CMK (cell line): ENCODE measurements around the gene C5orf22.
"Not testable (repeated sequence)": the region's sequence is repeated elsewhere in the genome, so short reads cannot be mapped to it uniquely, and the experiment has no call there.

Experiments used
- DNase-seq: peaks from one replicate; pipeline ENCODE4 v3.0.0-alpha.2; 2010; ENCODE audit warnings: low read depth

Gene C5orf22

DNA sequence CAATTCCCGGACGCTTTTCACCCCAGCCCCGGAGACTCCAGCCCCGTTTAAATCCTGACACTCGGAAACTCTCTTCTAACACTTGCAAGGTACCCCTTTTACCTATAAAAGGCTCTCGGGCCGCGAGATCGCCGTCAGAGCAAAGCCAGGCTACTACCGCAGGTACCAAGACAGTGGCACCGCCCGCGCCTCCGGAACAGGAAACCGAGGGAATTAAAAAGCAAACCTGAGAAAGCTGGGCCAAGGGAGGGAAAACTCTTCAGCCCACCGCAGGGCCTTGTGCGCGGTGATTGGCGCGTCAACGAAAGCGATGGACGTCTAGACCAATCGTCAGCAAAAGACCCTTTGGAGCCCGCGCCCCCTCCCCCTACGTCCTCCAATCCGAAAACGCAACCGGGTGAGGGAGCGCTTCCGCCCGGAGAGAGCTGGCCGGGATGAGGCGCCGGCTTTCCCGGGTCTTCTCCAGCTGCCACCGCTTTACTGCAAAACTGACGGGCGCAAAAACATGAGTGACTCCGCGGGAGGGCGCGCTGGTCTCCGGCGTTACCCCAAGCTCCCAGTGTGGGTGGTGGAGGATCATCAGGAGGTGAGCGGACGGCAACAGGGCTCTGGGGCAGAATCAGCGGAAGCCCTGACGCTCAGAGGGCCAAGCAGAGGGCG is at the start of gene C5orf22, which contains the start of gene DROSHA:
TSS of gene C5orf22 (plus strand) at position 414 of the 660 bp plus-strand sequence. CDS start at position 506, 92 bp downstream.
TSS of gene DROSHA (minus strand) at position 206 of the 660 bp plus-strand sequence. CDS start 3,034 bp downstream, outside the sequence.
- peak; percentile 88 for DNase-seq

DNA sequence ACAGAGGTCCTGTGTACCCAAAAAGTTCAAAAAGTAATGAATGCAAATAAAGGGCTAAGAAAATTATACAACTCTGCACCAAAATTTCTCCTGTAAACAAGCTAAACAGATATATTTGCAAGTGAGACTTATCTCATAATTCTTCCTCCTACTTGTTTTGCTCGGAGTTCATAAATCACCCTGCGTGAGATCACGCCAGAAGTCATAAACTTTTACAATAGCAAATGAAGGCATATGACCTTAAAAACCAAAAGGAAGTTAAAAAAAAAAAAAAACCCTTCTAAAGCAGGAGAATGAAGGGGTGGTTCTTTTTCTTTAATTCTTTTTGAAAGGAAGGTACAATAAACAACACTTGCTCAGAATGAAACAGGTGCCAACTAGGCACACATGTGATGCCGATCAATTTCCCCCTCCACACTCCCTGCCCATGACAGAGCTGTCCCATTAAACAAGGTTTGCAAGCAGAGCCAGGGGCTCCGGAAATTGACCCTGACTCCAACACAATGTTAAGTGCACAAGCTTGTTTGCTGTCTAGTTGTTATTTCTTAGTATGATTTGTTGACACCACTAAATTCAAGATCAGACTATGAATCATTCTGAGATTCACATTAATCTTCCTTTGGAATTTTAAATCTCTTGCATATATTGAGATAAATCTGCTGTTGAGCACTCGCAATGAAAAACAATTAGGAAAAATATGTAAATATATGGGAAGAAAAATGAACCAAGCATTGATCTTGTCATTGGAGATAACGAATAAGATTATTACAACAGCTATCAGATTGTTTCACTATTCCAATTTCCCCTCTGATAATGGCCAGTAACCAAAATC is 46.5 kb upstream of the C5orf22 start:
- no peak for DNase-seq

DNA sequence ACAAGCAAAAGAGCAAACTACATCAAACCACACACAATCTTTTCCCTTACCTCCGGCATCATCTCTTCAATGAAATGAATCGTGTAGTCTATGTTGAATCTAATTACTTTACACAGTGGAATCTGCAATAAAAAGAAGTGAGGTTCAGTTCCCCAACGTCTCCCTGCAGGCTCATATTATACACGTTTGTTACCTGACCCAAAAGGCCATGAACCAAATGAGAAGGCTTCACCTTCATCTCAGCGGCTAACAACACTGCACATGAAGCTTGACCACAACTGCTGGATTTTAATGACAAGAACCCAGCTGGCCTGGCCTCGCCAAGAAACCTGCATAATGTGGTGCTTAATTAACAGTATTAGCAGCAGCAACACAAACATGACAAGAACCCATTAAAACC is 45.7 kb upstream of the C5orf22 start:
- DNase-seq: no peak

DNA sequence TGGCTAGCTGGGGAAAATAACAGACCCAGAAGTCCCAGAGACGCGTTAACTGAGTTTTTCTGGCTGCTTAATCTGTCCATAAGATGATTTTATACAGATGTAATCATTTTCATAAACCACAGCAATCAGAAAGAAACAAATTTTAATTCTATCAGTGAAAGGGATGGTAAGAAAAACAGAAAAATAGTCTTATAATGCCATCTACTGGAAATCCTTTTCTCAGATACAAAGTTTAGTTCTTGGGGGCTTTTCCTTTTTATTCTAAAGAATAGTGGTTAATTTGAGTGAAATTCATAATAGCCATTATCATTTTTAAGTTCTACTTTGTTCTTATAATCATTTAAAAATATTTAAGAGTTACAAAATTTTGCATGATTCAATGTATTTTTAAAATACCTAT is 44.6 kb upstream of the C5orf22 start:
- DNase-seq: no peak

DNA sequence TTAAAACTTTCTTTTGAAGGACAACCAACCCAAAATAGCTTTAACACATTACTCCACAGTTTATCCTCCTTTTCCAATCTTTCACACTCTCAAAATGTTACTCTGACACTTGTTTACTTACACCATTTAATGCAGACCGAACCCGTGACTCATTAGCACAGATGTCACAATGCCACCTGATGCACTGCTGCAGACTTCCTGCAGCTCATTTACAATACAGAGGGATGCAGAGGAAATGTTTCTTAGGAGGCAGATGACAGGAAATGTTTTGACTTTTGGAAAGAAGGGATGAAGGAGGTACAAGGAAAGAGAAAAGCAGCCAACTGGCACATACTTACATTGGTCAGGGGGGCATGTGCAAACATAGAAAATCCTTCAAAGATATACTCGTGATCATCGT is 39.2 kb upstream of the C5orf22 start:
- no peak for DNase-seq

DNA sequence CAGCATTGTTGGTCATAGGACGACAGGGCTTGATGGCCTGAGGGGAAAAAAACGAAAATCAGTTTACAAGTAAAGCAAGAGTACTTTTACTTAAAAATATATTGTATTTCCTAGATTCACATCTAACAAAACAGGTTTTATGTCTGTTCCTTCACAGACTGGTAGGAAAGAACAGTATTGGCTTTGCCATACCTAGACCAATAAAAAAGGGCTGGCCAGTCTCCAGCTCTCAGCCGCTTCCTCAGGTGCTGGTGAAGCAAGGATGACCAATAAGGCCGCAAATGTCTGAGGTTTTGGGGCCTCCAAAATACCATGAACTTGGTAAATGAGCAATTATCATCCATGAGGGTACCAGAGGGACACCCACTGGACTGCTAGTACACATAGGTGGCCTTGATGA is 36.8 kb upstream of the C5orf22 start:
- DNase-seq: no peak

DNA sequence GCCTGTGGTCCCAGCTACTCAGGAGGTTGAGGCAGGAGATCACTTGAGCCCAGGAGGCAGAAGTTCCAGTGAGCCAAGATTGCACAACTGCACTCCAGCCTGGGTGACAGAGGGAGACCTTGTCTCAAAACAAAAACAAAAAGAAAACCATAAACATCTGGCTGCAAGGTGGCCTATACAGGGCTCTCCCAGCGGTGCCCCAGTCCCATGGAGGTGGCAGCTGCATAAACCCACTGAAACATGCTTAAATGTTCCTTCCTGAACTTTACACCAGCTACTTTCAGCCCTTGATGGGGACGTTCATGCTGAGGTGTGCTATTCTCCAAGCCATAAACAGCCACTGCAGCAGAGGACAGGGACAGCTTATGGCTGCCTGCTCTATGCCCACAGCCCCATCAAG is 35.8 kb upstream of the C5orf22 start:
- no peak for DNase-seq

DNA sequence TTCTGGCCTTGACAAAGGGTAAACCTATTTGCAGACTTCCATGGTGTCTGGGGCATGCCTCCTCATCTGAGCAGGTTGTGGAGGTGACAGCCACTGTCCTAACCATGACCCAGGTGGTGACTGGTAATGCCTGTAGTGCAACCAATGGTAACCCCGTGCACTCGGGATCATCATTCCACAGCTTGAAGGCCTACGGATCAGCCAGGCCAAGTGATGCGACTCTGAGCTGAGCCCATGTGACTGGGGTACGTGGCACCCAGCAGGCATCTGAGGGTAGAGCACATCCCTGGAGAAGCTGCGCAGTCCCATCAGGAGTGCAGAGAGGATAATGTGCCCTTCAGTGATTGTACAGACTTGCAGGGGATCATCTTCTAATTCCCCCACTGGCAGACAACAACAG is 35.2 kb upstream of the C5orf22 start:
- DNase-seq: no peak

DNA sequence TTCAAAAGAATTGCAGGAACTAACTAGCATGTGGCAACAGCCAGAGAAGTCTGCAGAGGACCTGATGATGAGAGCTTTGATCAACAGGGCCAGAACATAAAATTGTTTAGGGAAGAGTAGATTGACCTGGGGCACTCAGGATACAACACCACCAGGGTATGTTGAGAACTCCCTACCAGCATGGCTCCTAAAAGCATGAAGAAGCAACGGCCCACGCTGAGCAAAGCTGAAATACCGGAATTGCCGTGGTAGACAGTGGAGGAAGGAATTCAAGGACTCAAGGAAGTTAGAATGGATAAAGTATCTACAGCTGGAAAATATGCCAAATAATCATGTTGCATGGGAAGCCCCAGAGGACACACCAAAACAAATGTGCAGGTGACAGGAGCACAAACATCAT is 31.8 kb upstream of the C5orf22 start:
- no peak for DNase-seq

DNA sequence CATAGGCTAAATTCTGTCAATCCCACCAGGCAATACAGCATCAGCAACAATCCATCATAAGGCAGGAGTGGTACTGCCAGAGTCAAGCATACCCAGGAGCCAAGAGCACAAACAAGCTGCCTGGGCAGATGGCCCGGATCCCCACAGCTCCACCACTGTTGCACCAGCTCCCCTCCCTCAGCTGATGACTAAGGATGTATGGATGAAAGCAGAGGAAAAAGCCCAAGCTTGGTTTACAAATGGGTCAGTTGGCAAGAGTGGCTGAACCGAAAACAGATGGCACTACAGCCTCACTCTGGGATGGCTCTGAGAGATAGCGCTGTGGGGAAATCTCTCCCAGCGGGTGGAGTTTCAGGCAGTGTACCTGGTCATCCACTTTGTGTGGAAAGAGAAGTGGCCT is 29.6 kb upstream of the C5orf22 start:
- no peak for DNase-seq

DNA sequence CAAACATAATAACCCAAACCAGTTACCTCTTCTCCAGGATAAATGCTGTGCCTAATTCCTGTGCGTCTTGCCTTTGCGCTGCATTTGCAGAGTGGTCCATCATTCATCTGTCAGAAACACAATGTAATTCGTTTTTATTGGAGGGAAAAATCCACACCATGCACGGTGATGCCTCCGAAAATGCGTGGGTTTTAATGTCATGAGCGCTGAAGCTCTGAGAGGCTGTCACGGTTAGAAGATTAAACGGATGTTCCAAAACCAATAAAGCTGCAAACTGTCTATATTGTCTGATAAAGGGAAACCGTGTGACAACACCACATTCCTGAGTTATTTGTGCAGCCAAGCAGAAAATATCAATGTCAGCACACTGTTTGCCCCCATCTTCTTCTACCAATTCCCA is 27.6 kb upstream of the C5orf22 start:
- no peak for DNase-seq

DNA sequence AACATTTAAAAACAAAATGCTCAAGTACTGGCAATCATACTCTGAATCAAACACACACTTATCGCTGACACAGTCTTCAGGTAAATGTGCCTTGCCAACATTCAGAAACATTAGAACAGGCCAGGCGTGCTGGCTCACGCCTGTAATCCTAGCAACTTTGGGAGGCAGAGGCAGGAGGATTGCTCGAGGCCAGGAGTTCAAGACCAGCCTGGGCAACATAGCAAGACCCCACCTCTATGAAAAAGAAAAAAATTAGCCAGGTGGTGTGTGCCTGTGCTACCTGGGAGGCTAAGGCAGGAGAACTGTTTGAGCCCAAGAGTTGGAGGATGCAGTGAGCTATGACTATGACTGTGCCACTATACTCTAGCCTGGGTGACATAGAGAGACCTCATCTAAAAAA is 20.8 kb upstream of the C5orf22 start:
- DNase-seq: no peak

DNA sequence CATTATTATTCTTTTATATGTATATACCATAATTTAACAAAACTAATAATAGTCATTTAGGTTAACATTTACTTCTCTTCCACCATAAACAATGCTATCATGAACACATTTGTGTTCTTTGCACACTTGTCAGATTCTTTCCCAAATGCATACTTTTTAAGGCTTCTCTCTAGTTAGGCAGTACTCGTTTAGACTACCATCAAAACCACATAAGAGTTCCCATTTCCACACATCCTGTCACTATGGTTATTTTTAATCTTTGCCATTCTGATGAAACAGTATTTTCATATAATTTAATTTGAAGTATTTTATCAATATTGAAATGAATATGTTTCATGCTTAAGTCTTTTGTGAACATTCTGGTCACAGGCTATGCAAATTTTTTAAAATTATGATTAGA is 15.3 kb upstream of the C5orf22 start:
- DNase-seq: no peak

DNA sequence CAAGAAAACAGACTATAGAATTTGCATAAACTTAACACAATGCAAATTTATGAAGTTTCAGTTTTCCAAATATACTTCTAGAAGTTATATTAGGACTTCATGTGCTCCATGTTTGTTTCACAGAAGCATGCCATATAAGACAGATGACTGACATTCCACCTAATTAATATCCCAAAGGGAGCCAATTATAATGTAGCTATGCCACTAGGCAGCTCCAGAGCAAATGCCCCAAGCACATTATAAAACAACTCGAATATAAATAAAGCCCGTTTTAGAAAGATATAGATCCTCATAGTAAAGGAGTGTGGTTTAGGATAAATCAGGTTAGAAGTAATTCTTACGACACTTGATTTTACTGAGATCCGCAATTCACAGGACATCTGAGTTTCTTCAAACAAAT is 9.1 kb upstream of the C5orf22 start:
- DNase-seq: no peak

DNA sequence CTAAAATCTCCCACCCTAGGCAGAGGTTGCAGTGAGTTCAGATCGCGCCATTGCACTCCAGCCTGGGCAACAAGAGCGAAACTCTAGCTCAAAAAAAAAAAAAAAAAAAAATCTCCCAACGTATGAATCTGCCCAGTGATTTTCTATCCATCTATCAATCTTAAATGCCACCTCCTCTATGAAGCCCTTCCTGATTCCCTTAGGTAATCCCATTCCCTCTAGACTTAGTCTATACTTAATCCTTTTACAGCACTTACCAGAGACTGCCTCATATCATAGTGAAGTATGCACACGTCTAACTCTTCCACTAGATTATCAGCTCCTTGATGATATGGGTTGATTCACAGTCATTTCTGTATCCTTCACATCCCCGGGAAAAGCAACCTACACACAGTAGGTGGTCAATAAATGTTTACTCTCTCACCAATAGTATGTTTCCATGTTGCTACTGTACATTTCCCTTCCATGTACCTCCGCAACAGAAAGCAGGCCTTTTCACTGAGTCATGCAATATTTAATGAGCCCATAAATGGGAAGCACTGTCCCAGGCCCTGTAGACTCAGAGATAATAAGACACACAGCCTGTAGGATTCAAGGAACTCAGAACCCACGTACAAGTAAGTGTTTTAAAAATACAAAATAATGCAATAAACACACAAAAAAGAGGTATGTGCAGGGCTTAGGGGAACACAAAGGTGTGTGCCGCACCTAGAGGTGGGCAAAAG is 1.4 kb upstream of the C5orf22 start:
- DNase-seq: no peak

DNA sequence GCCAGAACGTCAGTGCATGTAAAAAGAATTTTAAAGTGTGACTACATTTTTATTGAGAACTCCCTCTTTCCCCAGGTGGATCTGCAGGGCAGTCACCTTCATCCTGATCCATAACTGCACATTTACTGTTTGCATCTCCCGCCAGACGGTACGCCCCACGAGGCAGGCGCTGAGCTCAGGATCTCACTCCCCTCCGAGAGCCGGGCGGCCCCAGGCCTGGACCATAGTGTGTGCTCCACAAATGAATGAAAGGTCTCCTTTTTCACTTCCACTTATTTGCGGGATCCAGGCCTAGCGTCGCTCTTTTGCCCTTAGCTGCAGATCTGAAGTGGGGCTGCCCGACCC is 586 bp upstream of the C5orf22 start:
- no peak for DNase-seq

DNA sequence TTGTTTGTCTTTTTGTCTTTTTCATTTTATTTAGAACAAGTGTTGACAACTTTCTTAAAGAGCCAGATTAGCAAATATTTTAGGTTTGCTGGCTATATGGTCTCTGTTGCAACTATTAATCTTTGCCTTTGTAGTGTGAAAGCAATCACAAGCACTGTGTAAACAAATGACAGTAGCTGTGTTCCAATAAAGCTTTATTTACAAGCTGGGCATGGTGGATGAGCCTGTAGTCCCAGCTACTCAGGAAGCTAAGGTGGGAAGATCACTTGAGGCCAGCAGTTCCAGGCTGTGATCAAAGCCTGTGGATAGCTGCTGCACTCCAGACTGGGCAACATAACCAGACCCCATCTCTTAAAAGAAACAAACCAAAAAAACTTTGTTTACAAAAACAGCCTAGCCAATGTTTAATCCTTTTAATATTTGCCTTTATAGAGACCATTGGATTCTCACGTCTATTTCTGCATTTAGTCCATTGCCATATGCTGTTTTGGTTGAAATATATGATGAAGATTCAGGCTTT is 2.5 kb downstream of the C5orf22 start:
- DNase-seq: no peak

DNA sequence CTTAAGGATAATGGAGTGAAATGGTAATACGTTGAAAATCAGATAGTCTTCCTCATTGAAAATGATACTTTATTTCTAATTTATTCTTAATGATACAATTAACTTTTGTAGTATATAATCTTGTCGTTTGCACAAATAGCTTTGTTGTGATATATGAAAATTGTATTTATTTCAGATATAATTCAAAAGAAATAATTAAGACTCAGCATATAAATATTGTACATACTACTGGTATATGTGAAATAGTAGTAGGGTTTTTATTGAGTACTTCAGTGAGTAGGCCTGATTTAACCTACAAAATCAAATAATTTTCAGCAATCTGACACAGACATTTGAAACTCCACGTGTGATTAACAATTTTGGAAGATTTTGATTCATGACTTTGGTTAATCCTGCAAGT is 4.8 kb downstream of the C5orf22 start:
- no peak for DNase-seq

DNA sequence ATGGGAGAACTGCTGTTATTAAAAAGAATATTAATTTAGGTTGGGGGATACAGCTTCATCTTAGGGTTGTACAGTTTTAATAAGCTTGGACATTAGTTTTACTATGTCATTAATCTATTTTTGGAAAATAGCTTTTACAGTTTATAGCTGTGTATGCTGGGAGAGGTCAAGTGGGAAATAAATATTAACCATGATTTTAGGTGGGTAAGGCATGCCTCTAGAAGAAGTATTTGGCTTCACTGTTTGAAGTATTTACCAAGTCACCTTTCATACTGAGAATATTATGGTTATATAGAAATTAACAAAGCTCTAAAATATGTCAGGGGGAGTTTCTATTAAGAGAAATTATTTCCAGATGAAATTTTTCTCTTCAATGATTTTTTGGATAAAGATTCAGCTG is 5.2 kb downstream of the C5orf22 start:
- no peak for DNase-seq

DNA sequence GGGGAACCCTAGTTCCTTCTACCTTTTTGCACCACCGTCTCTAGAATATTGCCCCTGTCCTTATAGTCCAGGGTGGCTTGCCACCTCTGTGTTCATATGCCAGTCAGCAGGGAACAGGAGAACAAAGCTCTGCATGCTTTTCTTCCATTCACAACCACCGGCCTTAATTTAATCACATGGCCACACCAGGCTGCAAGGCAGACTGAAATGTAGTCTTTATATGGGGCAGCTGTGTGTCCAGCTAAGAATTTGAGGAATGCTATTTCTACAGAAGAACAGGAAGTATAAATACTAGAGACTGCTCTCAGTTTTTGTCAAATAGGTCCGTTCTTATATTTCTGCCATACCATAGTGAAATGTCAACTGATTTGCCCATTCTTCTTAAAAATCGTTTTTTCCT is 5.8 kb downstream of the C5orf22 start:
- DNase-seq: no peak

DNA sequence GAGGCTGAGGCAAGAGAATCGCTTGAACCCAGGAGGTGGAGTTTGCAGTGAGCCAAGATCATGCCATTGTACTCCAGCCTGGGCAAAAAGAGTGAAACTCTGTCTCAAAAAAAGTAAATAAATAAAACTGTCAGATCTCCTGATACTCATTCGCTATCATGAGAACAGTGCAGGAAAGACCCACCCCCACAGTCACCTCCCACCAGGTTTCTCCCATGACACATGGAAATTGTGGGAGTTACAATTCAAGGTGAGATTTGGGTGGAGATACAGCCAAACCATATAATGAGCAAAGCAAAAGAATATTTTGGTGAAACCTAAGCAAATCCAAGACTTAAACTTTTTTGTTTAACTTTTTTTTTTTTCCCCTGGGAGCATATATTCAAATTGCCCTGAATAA is 17.0 kb downstream of the C5orf22 start:
- not testable (repeated sequence) for DNase-seq

DNA sequence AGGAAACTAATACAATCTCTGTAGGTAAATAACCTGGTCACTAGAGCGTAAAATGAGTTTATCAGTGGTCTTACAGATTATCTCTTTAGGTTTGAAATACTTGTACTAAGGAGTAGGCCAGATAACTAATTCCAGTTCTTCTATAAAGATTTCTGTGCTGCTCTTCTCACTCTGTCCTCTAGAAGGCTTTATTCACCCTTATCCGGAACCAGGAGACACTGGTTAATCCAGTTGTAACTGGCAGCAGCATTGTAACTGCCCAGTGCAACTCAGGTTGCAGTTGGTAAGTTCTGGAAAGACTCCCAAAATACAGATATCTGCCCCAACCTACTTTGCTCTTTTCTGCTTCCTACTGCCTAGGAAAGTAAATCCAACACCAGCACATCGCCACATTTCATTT is 19.8 kb downstream of the C5orf22 start:
- DNase-seq: no peak

DNA sequence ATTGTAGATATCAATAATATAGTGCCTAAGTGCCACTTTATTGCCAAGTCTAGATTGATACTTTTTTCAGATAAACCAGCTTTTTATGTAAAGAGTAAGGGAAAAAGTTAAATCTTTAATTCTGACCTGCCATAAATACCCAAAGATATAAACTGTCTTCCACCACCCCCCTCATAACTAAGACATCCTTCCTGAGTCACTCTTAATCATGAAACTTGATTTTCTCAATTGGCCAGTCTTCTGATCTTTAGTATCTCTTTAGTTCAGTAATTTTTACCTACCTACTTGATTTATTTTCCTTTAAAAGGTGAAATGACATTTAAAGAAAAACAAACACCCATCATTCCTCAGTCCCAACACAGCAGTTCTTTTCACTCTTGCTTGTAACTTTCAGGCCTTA is 21.8 kb downstream of the C5orf22 start:
- DNase-seq: no peak
